H1 (cell line): Measurements from ENCODE around the gene STARD7. TPM values are rescaled to one million over a fixed set of nuclear protein-coding genes. Genes with fewer than 3 reads are reported as not detected.
A peak's percentile ranks its signal among the peaks of the same experiment; 100 is the strongest.

Experiments used
- EP300 ChIP-seq, 2 experiments: IDR thresholded peaks; 1 replicate in 1 of 2; 2 replicates in 1 of 2; pipeline ENCODE4 v1.6.1; 2011 to 2012; ENCODE audit warnings: low read depth in 2 of 2, low read length in 2 of 2, mild to moderate bottlenecking in 2 of 2, borderline replicate concordance in 1 of 2, inconsistent platforms in 1 of 2, moderate library complexity in 1 of 2
- EZH2 ChIP-seq: fragments of 200-600 bp; sonication (generic); IDR thresholded peaks from 2 replicates; pipeline ENCODE4 v1.7.1; 2012; ENCODE audit warnings: low read depth, mild to moderate bottlenecking, moderate library complexity, low read length, inconsistent platforms; ENCODE audit not compliant: severe bottlenecking
- SIN3A ChIP-seq, 2 experiments: IDR thresholded peaks in 1 of 2; conservative IDR thresholded peaks in 1 of 2; 2 replicates each; pipeline ENCODE4 v1.6.1; 2011 to 2012; ENCODE audit warnings: low read length in 2 of 2, improper control_type of control experiment in 1 of 2, low read depth in 1 of 2, mild to moderate bottlenecking in 1 of 2
- TAF1 ChIP-seq: IDR thresholded peaks from 2 replicates; pipeline ENCODE4 v1.6.1; 2011; ENCODE audit warnings: mild to moderate bottlenecking, low read depth, low read length
- TAF7 ChIP-seq: optimal IDR thresholded peaks from 2 replicates; pipeline ENCODE3; 2011; ENCODE audit warnings: low read depth, mild to moderate bottlenecking, inconsistent platforms, low read length, moderate library complexity, borderline replicate concordance
- polyA plus RNA-seq, 7 experiments: library from polyadenylated mRNA; depleted of rRNA in 3 of 7; stranded (reverse) in 5 of 7; unstranded in 2 of 7; fragments of >200 nt in 5 of 7; fragments of 200-250 nt in 2 of 7; gene quantifications; 1 replicate in 5 of 7; 2 replicates in 1 of 7; 4 replicates in 1 of 7; pipeline versions ENCODE4 v1.2.1 to v1.2.3, GENCODE V29; 2011 to 2013; ENCODE audit warnings: missing spikeins in 2 of 7, mixed read lengths in 2 of 7
- total RNA-seq: library from RNA; stranded (reverse); fragmentation: NEBNext Ultra II Directional; extraction: Animal tissue kit (Norgen Biotek cat#: 25700); gene quantifications from 2 replicates; pipeline ENCODE4 v1.2.1, GENCODE V29; 2021

The STARD7 gene
- total and polyA plus RNA-seq, 2 of the 8 experiments (the other 6 are each of a cell fraction or from before 2014, with no cell fraction given), result 89.1 to 200 TPM

DNA sequence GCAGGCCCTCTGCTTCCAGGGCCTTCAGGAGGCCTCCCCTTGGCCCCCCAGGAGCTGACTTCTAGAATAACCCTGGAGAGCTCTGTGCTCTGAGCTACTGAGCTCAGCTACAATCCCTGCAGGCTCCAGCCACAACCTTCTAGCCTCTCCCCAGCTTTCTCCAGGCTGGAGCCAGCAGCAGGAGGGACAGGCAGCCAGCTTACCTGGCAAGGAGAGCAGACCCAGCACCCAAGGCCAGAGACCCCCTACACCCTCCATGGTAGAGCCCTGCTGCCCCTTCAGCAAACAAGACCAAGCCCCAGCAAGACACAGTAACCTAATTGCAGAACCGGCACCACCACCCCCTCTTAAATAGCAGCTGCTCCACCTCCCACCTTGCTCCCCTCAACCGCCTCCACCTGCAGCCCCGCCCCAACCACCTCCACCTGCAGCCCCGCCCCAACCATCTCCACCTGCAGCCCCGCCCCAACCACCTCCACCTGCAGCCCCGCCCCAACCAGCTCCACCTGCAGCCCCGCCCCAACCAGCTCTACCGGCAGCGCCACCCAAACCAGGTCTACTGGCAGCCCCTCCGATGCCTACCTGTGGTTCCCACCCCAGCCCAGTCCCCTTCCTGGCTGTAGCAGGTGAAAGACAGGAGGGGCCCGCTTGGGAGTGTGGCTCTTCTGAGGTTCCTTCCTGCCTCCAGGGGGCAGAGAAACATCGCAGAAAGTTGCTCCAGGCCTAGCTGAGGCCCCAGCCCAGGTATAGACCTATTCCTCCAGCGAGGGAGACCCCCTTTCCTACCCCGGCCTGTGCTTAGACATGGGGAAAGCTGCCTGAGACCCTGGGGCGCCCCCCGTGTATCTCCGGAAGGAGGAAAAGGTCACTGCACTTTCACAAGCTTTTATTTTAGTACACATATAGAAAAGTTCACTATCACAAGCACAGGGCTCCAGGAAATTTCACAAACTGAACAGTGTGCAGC lies 70.2 kb downstream of the STARD7 start, which contains the start of gene ASTL (continued):
- no peak for TF ChIP-seq EZH2
- peak; percentile 31 for TF ChIP-seq TAF7
- peak in 1 of 2 experiments; percentile 62; a peak in 1 of 4 replicates for TF ChIP-seq SIN3A (conservative IDR thresholded peaks at IDR 0.05 in 1 of 2, IDR thresholded peaks at IDR 0.05 in 1 of 2; ENCODE audit: low read depth in 1 of 2, low read length in 2 of 2)
- peak; percentile 43; the same call in 1 of the 2 replicates for TF ChIP-seq TAF1
- peak in 1 of 2 experiments; percentile 37; a peak in 1 of 3 replicates for TF ChIP-seq EP300 (IDR thresholded peaks at IDR 0.05; ENCODE audit: borderline replicate concordance in 1 of 2, low read depth in 2 of 2, low read length in 2 of 2)
- TF ChIP-seq, all 59 proteins: peak for 8
